ENCODE results near the gene FES. TPM values are rescaled to one million over a fixed set of nuclear protein-coding genes. Genes with fewer than 3 reads are reported as not detected.

The FES gene
- total and polyA plus RNA-seq, 11 donors = 10.7 to 37.5 (median 15.9) TPM

GRCh38 chr15:90866800-90867199, 17.5 kb upstream of the FES start:
- ATAC-seq (no peak), DNase-seq (no peak)
- Histone ChIP-seq H3K27me3 (no peaks in the 10 kb centered on the region), H3K27ac (no peak overlapping the region), H3K4me1 (peaks cover 11 to 55% (median 28%) of the 10 kb centered on the region in 12 donors), H3K4me3 (no peak overlapping the region), H3K9me3 (no peaks in the 10 kb centered on the region), H3K36me3 (no peaks in the 10 kb centered on the region)
- TF ChIP-seq POLR2A (IDR thresholded peaks at IDR 0.05) = no peak
- TF ChIP-seq CTCF (IDR thresholded peaks at IDR 0.05) = no peak
- WGBS, 4 donors = 85 to 89% (median 87%) methylated on average over 3 of the region's 3 CpGs
- intact Hi-C loops (cut with DNase I) = loop anchor here in 3 of 10 donors (5.0 to 10.0 kb wide), 3 partner anchors 102 to 159 kb away; no protein-coding TSS in a partner anchor

GRCh38 chr15:90868261-90868689, 16.0 kb upstream of the FES start, which contains the start of gene FURIN:
Gene FURIN, plus strand, starts transcription at chr15:90868588. Its CDS starts 7,153 bp downstream, at chr15:90875741.
- Histone ChIP-seq H3K27me3 (no peaks in the 10 kb centered on the region), H3K4me3 (peak within 1 kb of the TSS in 2 of 12 donors; percentile 85 to 91), H3K27ac (peak within 1 kb of the TSS; percentile 72 to 100 (median 98)), H3K4me1 (peaks cover 12 to 59% (median 34%) of the 10 kb centered on the region in 12 donors), H3K9me3 (no peaks in the 10 kb centered on the region), H3K36me3 (no peaks in the 10 kb centered on the region)
- TF ChIP-seq POLR2A (IDR thresholded peaks at IDR 0.05) = no peak
- TF ChIP-seq CTCF (IDR thresholded peaks at IDR 0.05) = no peak
- no peak for ATAC-seq
- 80 to 88% (median 85%) methylated on average over 6 of the region's 6 CpGs for WGBS, 4 donors
- intact Hi-C loops (cut with DNase I) = loop anchor here in 3 of 10 donors (5.0 to 10.0 kb wide), 3 partner anchors 103 to 161 kb away; no protein-coding TSS in a partner anchor
- no peak for DNase-seq

- Histone ChIP-seq H3K27ac (peak overlapping the region; percentile 72 to 100 (median 98)), H3K4me3 (peak overlapping the region in 1 of 12 donors; percentile 91), H3K4me1 (peaks cover 16 to 59% (median 43%) of the 10 kb centered on the region in 12 donors)
Observed at GRCh38 chr15:90869140-90869541, 15.2 kb upstream of the FES start.

More at GRCh38 chr15:90869140-90869541, 15.2 kb upstream of the FES start:
- DNase-seq (no peak), ATAC-seq (no peak)
- intact Hi-C loops (cut with DNase I) = loop anchor here in 3 of 10 donors (5.0 to 10.0 kb wide), 3 partner anchors 104 to 162 kb away; no protein-coding TSS in a partner anchor
- Histone ChIP-seq H3K9me3 (no peaks in the 10 kb centered on the region), H3K36me3 (no peaks in the 10 kb centered on the region), H3K27me3 (no peaks in the 10 kb centered on the region)
- no peak for TF ChIP-seq POLR2A (IDR thresholded peaks at IDR 0.05)
- TF ChIP-seq CTCF (IDR thresholded peaks at IDR 0.05) = no peak
